Astrocyte (in vitro differentiated cells and primary cell): ENCODE results near the gene KIF3B. TPM values are rescaled to one million over a fixed set of nuclear protein-coding genes. Genes with fewer than 3 reads are reported as not detected.
"Not testable (repeated sequence)": the region's sequence is repeated elsewhere in the genome, so short reads cannot be mapped to it uniquely, and the experiment has no call there.

ENCODE experiments used
- DNase-seq: peaks from one replicate; pipeline ENCODE4 v3.0.0-alpha.2; 2010; ENCODE audit warnings: low read depth
- FAIRE-seq: peaks from 2 replicates; lab custom pipeline; 2011; peaks lifted over from hg19 to GRCh38; lab: Jason Lieb, UNC
- H2AFZ ChIP-seq: 2 replicates; pipeline ENCODE4 v1.6.0; 2012; ENCODE audit warnings: low read depth, low read length, inconsistent platforms
- H3K27ac ChIP-seq: 2 replicates; pipeline ENCODE4 v1.5.1; 2011; ENCODE audit warnings: low read depth, low read length, inconsistent platforms
- H3K27me3 ChIP-seq: 2 replicates; pipeline ENCODE4 v1.6.0; 2011; ENCODE audit warnings: low read length, inconsistent platforms; ENCODE audit not compliant: insufficient read depth
- H3K36me3 ChIP-seq: 2 replicates; pipeline ENCODE4 v1.5.1; 2011; ENCODE audit warnings: low read length, inconsistent platforms; ENCODE audit not compliant: insufficient read depth
- H3K4me1 ChIP-seq: 2 replicates; pipeline ENCODE4 v1.5.1; 2011; ENCODE audit warnings: low read length, inconsistent platforms; ENCODE audit not compliant: insufficient read depth
- H3K4me2 ChIP-seq: 2 replicates; pipeline ENCODE4 v1.6.0; 2012; ENCODE audit warnings: low read length, inconsistent platforms
- H3K4me3 ChIP-seq: 2 replicates; pipeline ENCODE4 v1.5.1; 2011; ENCODE audit warnings: low read depth, mild to moderate bottlenecking, low read length, inconsistent platforms; ENCODE audit not compliant: insufficient read depth
- H3K79me2 ChIP-seq: 2 replicates; pipeline ENCODE4 v1.6.0; 2012; ENCODE audit warnings: mild to moderate bottlenecking, low read length, inconsistent platforms; ENCODE audit not compliant: insufficient read depth
- H3K9ac ChIP-seq: 2 replicates; pipeline ENCODE4 v1.6.0; 2012; ENCODE audit warnings: mild to moderate bottlenecking, low read length, inconsistent platforms
- H3K9me3 ChIP-seq: 2 replicates; pipeline ENCODE4 v1.5.1; 2012; ENCODE audit warnings: low read depth, mild to moderate bottlenecking, low read length, inconsistent platforms; ENCODE audit not compliant: insufficient read depth
- H4K20me1 ChIP-seq: 2 replicates; pipeline ENCODE4 v1.6.0; 2012; ENCODE audit warnings: low read length, inconsistent platforms; ENCODE audit not compliant: insufficient read depth
- H3K27ac Mint-ChIP-seq: one replicate; pipeline ENCODE4 v1.8.0; 2021; ENCODE audit warnings: mild to moderate bottlenecking, mixed read lengths; ENCODE audit not compliant: unreplicated experiment
- H3K27me3 Mint-ChIP-seq: one replicate; pipeline ENCODE4 v1.8.0; 2021; ENCODE audit warnings: low read depth, mixed read lengths; ENCODE audit not compliant: unreplicated experiment
- H3K36me3 Mint-ChIP-seq: one replicate; pipeline ENCODE4 v1.8.0; 2021; ENCODE audit warnings: low read depth, mixed read lengths; ENCODE audit not compliant: unreplicated experiment
- H3K4me1 Mint-ChIP-seq: one replicate; pipeline ENCODE4 v1.8.0; 2021; ENCODE audit warnings: low read depth, mixed read lengths; ENCODE audit not compliant: unreplicated experiment
- H3K4me3 Mint-ChIP-seq: one replicate; pipeline ENCODE4 v1.8.0; 2021; ENCODE audit warnings: mild to moderate bottlenecking, moderate library complexity, mixed read lengths; ENCODE audit not compliant: unreplicated experiment
- H3K9me3 Mint-ChIP-seq: one replicate; pipeline ENCODE4 v1.8.0; 2021; ENCODE audit warnings: mild to moderate bottlenecking, mixed read lengths; ENCODE audit not compliant: unreplicated experiment
- EZH2 ChIP-seq: IDR thresholded peaks from 2 replicates; pipeline ENCODE4 v1.6.1; 2012; ENCODE audit warnings: mild to moderate bottlenecking, low read length, inconsistent platforms; ENCODE audit not compliant: insufficient read depth
- total RNA-seq: library from RNA; stranded (reverse); gene quantifications from 2 replicates; pipeline ENCODE4 v1.2.1, GENCODE V29; 2021
- TF ChIP-seq, protein P1 (sequence below): IDR thresholded peaks from 2 replicates; pipeline ENCODE4 v1.5.1; 2011; ENCODE audit warnings: low read depth, mild to moderate bottlenecking, inconsistent platforms, low read length, moderate library complexity; ENCODE audit not compliant: insufficient read depth

KIF3B gene
- total RNA-seq, 1 donor from 2014 or later: 28.5 TPM

DNA sequence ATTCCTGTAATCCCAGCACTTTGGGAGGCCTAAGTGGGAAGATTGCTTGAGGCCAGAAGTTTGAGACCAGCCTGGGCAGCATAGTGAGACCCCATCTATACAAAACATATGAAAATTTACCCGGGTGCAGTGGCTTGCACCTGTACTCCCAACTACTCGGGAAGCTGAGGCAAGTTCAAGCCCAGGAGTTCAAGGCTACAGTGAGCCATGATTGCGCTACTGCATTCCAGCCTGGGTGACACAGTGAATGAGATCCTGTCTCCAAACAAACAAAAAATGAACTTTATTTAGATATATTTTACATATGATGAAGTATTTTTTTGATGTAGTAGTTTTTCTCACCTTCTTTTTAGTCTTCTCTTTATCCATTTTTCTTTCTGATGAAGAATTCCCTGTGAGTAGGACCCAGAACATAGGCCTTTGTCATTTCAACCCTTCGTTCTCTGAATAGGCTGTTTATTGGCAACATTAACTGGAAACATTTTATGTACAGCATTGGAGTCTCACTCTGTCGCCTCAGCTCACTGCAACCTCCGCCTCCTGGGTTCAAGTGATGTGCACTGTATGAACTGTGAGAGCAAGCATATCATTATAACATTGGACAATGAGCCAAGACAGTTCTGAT, 10.9 kb downstream of the KIF3B start:
- no peaks in the 10 kb centered on the region for H3K27me3 Mint-ChIP-seq
- peaks cover 2% of the 10 kb centered on the region for H3K36me3 Mint-ChIP-seq
- Histone ChIP-seq H3K27ac (no peak overlapping the region), H3K36me3 (peaks cover 6% of the 10 kb centered on the region), H3K4me2 (no peak overlapping the region), H4K20me1 (peaks cover 58% of the 10 kb centered on the region), H3K4me3 (no peak overlapping the region), H3K9me3 (no peaks in the 10 kb centered on the region), H3K4me1 (no peaks in the 10 kb centered on the region), H3K79me2 (peaks cover 51% of the 10 kb centered on the region), H3K27me3 (no peaks in the 10 kb centered on the region), H2AFZ (no peak overlapping the region), H3K9ac (no peak overlapping the region)
- FAIRE-seq (no peak), DNase-seq (no peak)
- H3K4me1 Mint-ChIP-seq: no peaks in the 10 kb centered on the region
- peaks cover 1% of the 10 kb centered on the region for H3K9me3 Mint-ChIP-seq
- TF ChIP-seq EZH2: no peak
- TF ChIP-seq, protein P1, sequence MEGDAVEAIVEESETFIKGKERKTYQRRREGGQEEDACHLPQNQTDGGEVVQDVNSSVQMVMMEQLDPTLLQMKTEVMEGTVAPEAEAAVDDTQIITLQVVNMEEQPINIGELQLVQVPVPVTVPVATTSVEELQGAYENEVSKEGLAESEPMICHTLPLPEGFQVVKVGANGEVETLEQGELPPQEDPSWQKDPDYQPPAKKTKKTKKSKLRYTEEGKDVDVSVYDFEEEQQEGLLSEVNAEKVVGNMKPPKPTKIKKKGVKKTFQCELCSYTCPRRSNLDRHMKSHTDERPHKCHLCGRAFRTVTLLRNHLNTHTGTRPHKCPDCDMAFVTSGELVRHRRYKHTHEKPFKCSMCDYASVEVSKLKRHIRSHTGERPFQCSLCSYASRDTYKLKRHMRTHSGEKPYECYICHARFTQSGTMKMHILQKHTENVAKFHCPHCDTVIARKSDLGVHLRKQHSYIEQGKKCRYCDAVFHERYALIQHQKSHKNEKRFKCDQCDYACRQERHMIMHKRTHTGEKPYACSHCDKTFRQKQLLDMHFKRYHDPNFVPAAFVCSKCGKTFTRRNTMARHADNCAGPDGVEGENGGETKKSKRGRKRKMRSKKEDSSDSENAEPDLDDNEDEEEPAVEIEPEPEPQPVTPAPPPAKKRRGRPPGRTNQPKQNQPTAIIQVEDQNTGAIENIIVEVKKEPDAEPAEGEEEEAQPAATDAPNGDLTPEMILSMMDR: no peak
- no peak overlapping the region for H3K4me3 Mint-ChIP-seq
- no peak overlapping the region for H3K27ac Mint-ChIP-seq

DNA sequence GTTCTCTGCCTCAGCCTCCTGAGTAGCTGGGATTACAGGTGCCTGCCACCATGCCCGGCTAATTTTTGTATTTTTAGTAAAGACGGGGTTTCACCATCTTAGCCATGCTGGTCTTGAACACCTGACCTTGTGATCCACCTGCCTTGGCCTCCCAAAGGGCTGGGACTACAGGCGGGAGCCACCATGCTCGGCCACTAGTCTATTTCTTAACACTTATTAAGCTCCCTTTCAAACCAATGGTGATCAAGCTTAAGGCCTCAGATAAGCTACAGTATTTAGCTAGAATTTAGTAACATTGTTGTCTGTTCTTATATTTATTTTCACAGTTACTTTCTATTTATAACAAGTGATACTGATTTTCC, 11.8 kb downstream of the KIF3B start:
- H3K36me3 ChIP-seq, H3K9me3 ChIP-seq, H3K27me3 ChIP-seq, H3K4me1 ChIP-seq, FAIRE-seq, H3K27ac ChIP-seq, DNase-seq, H3K4me2 ChIP-seq, H3K4me3 ChIP-seq, H3K9ac ChIP-seq, H3K4me1 Mint-ChIP-seq, H3K36me3 Mint-ChIP-seq, H3K27me3 Mint-ChIP-seq, H3K9me3 Mint-ChIP-seq, H2AFZ ChIP-seq, H3K27ac Mint-ChIP-seq, H3K4me3 Mint-ChIP-seq: not testable (repeated sequence)
- peaks cover 53% of the 10 kb centered on the region for H4K20me1 ChIP-seq
- H3K79me2 ChIP-seq: peaks cover 46% of the 10 kb centered on the region

- no peak overlapping the region for H3K4me3 Mint-ChIP-seq
- Histone ChIP-seq H3K36me3 (peaks cover 6% of the 10 kb centered on the region), H3K27ac (no peak overlapping the region), H3K4me1 (no peaks in the 10 kb centered on the region), H4K20me1 (peaks cover 51% of the 10 kb centered on the region), H3K4me2 (no peak overlapping the region), H3K4me3 (no peak overlapping the region), H3K79me2 (peaks cover 45% of the 10 kb centered on the region), H2AFZ (no peak overlapping the region), H3K9ac (no peak overlapping the region), H3K27me3 (no peaks in the 10 kb centered on the region), H3K9me3 (no peaks in the 10 kb centered on the region)
- H3K4me1 Mint-ChIP-seq: no peaks in the 10 kb centered on the region
- FAIRE-seq (no peak), DNase-seq (no peak)
- TF ChIP-seq, protein P1: no peak
- no peak for TF ChIP-seq EZH2
- no peak overlapping the region for H3K27ac Mint-ChIP-seq
- no peaks in the 10 kb centered on the region for H3K27me3 Mint-ChIP-seq
- peaks cover 1% of the 10 kb centered on the region for H3K9me3 Mint-ChIP-seq
- H3K36me3 Mint-ChIP-seq: peaks cover 2% of the 10 kb centered on the region
Measured at GRCh38 chr20:32289661-32290431, 12.4 kb downstream of the KIF3B start.
